A549 (cell line): ENCODE data around the gene DCLK1. TPM values are rescaled to one million over a fixed set of nuclear protein-coding genes. Genes with fewer than 3 reads are reported as not detected.

Experiments used
- ATAC-seq, 2 experiments: fragments of 200-7000 bp in 1 of 2; fragments of >200 bp in 1 of 2; cut with Nextera tagmentation in 1 of 2; cut with Tn5 transposase in 1 of 2; 3 replicates each; pipeline versions ENCODE4 v1.8.0 to v1.9.1; 2018 to 2020; ENCODE audit warnings: mild to moderate bottlenecking in 1 of 2, moderate library complexity in 1 of 2
- CTCF ChIA-PET: fragments of 300-600 bp; sonication (Branson Sonifier 250); formaldehyde crosslinking; extraction: SDS; loops from one replicate; lab custom pipeline; 2021; ENCODE audit warnings: antibody characterized with exemption, inconsistent platforms; lab: Yijun Ruan, JAX
- POLR2A ChIA-PET: fragments of 350-600 bp; formaldehyde crosslinking; extraction: SDS; loops from one replicate; lab custom pipeline; 2021; ENCODE audit warnings: antibody characterized with exemption, inconsistent platforms; lab: Yijun Ruan, JAX
- DNase-seq, 2 experiments: peaks; one replicate each; pipeline versions ENCODE4 v3.0.0 to v3.0.0-alpha.2; 2011 to 2016; ENCODE audit warnings: low read depth in 1 of 2, low spot score in 1 of 2
- FAIRE-seq: peaks from 2 replicates; lab custom pipeline; 2011; peaks lifted over from hg19 to GRCh38; lab: Jason Lieb, UNC
- H3K27ac ChIP-seq, 2 experiments: fragments of >200 bp; sonication (Bioruptor Twin); formaldehyde crosslinking; 3 replicates each; pipeline ENCODE4 v1.5.1; 2016 to 2017
- H3K4me1 ChIP-seq: fragments of >200 bp; sonication (Bioruptor Twin); formaldehyde crosslinking; 3 replicates; pipeline ENCODE4 v1.6.1; 2016
- H3K4me2 ChIP-seq: fragments of >200 bp; sonication (Bioruptor Twin); formaldehyde crosslinking; 3 replicates; pipeline ENCODE4 v1.6.1; 2016
- H3K4me3 ChIP-seq: fragments of >200 bp; sonication (Bioruptor Twin); formaldehyde crosslinking; 3 replicates; pipeline ENCODE4 v1.5.1; 2016
- H3K9me3 ChIP-seq: fragments of >200 bp; sonication (Bioruptor Twin); formaldehyde crosslinking; 3 replicates; pipeline ENCODE4 v1.6.1; 2016
- BCL3 ChIP-seq: fragments of >200 bp; sonication (Bioruptor Twin); formaldehyde crosslinking; IDR thresholded peaks from 3 replicates; pipeline ENCODE4 v1.6.1; 2016
- BHLHE40 ChIP-seq: IDR thresholded peaks from 2 replicates; pipeline ENCODE4 v1.6.1; 2012; ENCODE audit warnings: low read depth, low read length, inconsistent platforms
- CEBPB ChIP-seq, 2 experiments: fragments of >200 bp in 1 of 2; sonication (Bioruptor Twin) in 1 of 2; formaldehyde crosslinking in 1 of 2; IDR thresholded peaks; 2 replicates each; pipeline ENCODE4 v1.6.1; 2012 to 2016
- ELK1 ChIP-seq: fragments of 150-350 bp; IDR thresholded peaks from 2 replicates; pipeline ENCODE4 v1.6.1; 2014; ENCODE audit warnings: low read depth, mild to moderate bottlenecking, low read length
- ESRRA ChIP-seq: fragments of 150-350 bp; IDR thresholded peaks from 2 replicates; pipeline ENCODE4 v1.6.1; 2014; ENCODE audit warnings: mild to moderate bottlenecking, low read length, borderline replicate concordance
- FOSB ChIP-seq: fragments of 250-450 bp; sonication (Bioruptor Pico); IDR thresholded peaks from 2 replicates; pipeline ENCODE4 v1.5.0; 2020; ENCODE audit warnings: mild to moderate bottlenecking, moderate library complexity
- FOXS1 ChIP-seq: fragments of 250-450 bp; sonication (Bioruptor Pico); IDR thresholded peaks from 2 replicates; pipeline ENCODE4 v1.5.0; 2020; ENCODE audit warnings: mild to moderate bottlenecking, moderate library complexity
- HES2 ChIP-seq: fragments of >200 bp; sonication (Bioruptor Twin); formaldehyde crosslinking; IDR thresholded peaks from 2 replicates; pipeline ENCODE4 v1.6.1; 2016
- KDM5A ChIP-seq: fragments of 200-600 bp; sonication (generic); IDR thresholded peaks from 2 replicates; pipeline ENCODE4 v1.6.1; 2016; ENCODE audit warnings: antibody characterized with exemption, mild to moderate bottlenecking
- MAFK ChIP-seq: fragments of 450-650 bp; IDR thresholded peaks from 2 replicates; pipeline ENCODE4 v1.6.1; 2014; ENCODE audit not compliant: partially characterized antibody
- MAZ ChIP-seq: fragments of 150-350 bp; IDR thresholded peaks from 2 replicates; pipeline ENCODE4 v1.6.1; 2014; ENCODE audit warnings: antibody characterized with exemption, low read depth, low read length, borderline replicate concordance
- MYC ChIP-seq: IDR thresholded peaks from 2 replicates; pipeline ENCODE4 v1.6.1; 2012; ENCODE audit warnings: mild to moderate bottlenecking, inconsistent platforms, low read length, improper control_type of control experiment, borderline replicate concordance
- NFE2L2 ChIP-seq: fragments of 150-350 bp; conservative IDR thresholded peaks from 2 replicates; pipeline ENCODE4 v1.6.1; 2014; ENCODE audit warnings: low read length
- NPAS2 ChIP-seq: fragments of 250-450 bp; sonication (Bioruptor Pico); IDR thresholded peaks from 2 replicates; pipeline ENCODE4 v1.8.0; 2022; ENCODE audit warnings: mild to moderate bottlenecking, moderate library complexity, borderline replicate concordance
- NR3C1 ChIP-seq: fragments of >200 bp; sonication (Bioruptor Twin); formaldehyde crosslinking; IDR thresholded peaks from 3 replicates; pipeline ENCODE4 v1.6.1; 2017
- POLR2A ChIP-seq: IDR thresholded peaks from 2 replicates; pipeline ENCODE4 v1.6.1; 2012; ENCODE audit warnings: mild to moderate bottlenecking, low read length
- POLR2AphosphoS2 ChIP-seq: conservative IDR thresholded peaks from 2 replicates; pipeline ENCODE4 v1.6.1; 2012; ENCODE audit warnings: low read length, improper control_type of control experiment, inconsistent platforms
- RARB ChIP-seq: fragments of 250-450 bp; sonication (Bioruptor Pico); IDR thresholded peaks from 2 replicates; pipeline ENCODE4 v1.8.0; 2021; ENCODE audit warnings: mild to moderate bottlenecking, moderate library complexity
- SMC3 ChIP-seq: fragments of >200 bp; sonication (Bioruptor Twin); formaldehyde crosslinking; IDR thresholded peaks from 3 replicates; pipeline ENCODE4 v1.6.1; 2018; ENCODE audit warnings: inconsistent platforms
- SREBF2 ChIP-seq: fragments of 450-650 bp; IDR thresholded peaks from 2 replicates; pipeline ENCODE4 v1.6.1; 2014; ENCODE audit warnings: mild to moderate bottlenecking, moderate library complexity
- TFCP2L1 ChIP-seq: fragments of 250-450 bp; sonication (Bioruptor Pico); IDR thresholded peaks from 2 replicates; pipeline ENCODE4 v1.5.0; 2021; ENCODE audit warnings: mild to moderate bottlenecking
- ZNF302 ChIP-seq: fragments of 250-450 bp; sonication (Bioruptor Pico); IDR thresholded peaks from 2 replicates; pipeline ENCODE4 v1.9.0; 2021; ENCODE audit warnings: inconsistent platforms, mild to moderate bottlenecking, moderate library complexity
- WGBS: methylation state at CpG from one replicate; pipeline ENCODE4 v1.1.6; 2017; ENCODE audit errors: missing lambda C conversion rate; 5-methylcytosine and 5-hydroxymethylcytosine counted together
- polyA plus RNA-seq, 4 experiments: library from polyadenylated mRNA; depleted of rRNA in 3 of 4; stranded (reverse); fragments of >200 nt; fragmentation: RNase III in 1 of 4; extraction: RNeasy Plus Mini Kit Qiagen cat#74134 plus additional on column Dnase treatment in 1 of 4; gene quantifications; 2 replicates in 3 of 4; 3 replicates in 1 of 4; pipeline ENCODE4 v1.2.3, GENCODE V29; 2011 to 2017

Gene DCLK1
- polyA plus RNA-seq, 2 of the 4 experiments (the other 2 are of a cell fraction), result 0.13 to 0.21 TPM

- Histone ChIP-seq H3K4me3 (no peak overlapping the region), H3K4me1 (no peaks in the 10 kb centered on the region), H3K27ac (no peak overlapping the region), H3K4me2 (no peak overlapping the region), H3K9me3 (no peaks in the 10 kb centered on the region)
- 16% methylated on average over 6 of the region's 6 CpGs for WGBS
- TF ChIP-seq BHLHE40 (no peak), SREBF2 (no peak), CEBPB (IDR thresholded peaks at IDR 0.05) (no peak), KDM5A (no peak), MAZ (no peak), NFE2L2 (no peak), FOSB (CRISPR knock-in tag) (no peak), ELK1 (no peak)
- no peak for ATAC-seq
- DNase-seq, result no peak
- FAIRE-seq, result no peak
- ChIA-PET CTCF (interaction anchor here (0.7 to 1.5 kb wide), 2 partner anchors 17 to 281 kb away, joined by 4 read pairs; no protein-coding TSS in a partner anchor), POLR2A (no interaction called here)
Measured at GRCh38 chr13:35994131-35994966, 136.8 kb downstream of the DCLK1 start.

- Histone ChIP-seq H3K4me3 (no peak overlapping the region), H3K4me2 (no peak overlapping the region), H3K4me1 (no peaks in the 10 kb centered on the region), H3K9me3 (no peaks in the 10 kb centered on the region), H3K27ac (no peak overlapping the region)
- TF ChIP-seq RARB (CRISPR knock-in tag) (no peak), BCL3 (no peak)
- FAIRE-seq (no peak), ATAC-seq (no peak), DNase-seq (no peak)
- POLR2A ChIA-PET, result no interaction called here
- CTCF ChIA-PET, result interaction anchor here (0.7 to 1.5 kb wide), 2 partner anchors 16 to 282 kb away, joined by 4 read pairs; no protein-coding TSS in a partner anchor
- 0% methylated on average over 1 of the region's 1 CpG for WGBS
Measured at GRCh38 chr13:35993686-35994085, 137.5 kb downstream of the DCLK1 start.

GRCh38 chr13:35992964-35993363, 138.2 kb downstream of the DCLK1 start:
- no peak overlapping the region for H3K27ac ChIP-seq
- POLR2A ChIA-PET, result no interaction called here

More at GRCh38 chr13:35992964-35993363, 138.2 kb downstream of the DCLK1 start:
- Histone ChIP-seq H3K4me2 (no peak overlapping the region), H3K9me3 (no peaks in the 10 kb centered on the region), H3K4me3 (no peak overlapping the region), H3K4me1 (no peaks in the 10 kb centered on the region)
- TF ChIP-seq BCL3, result no peak
- no peak for TF ChIP-seq SREBF2
- no peak for TF ChIP-seq MYC
- TF ChIP-seq FOSB (CRISPR knock-in tag), result no peak
- no peak for TF ChIP-seq NPAS2 (CRISPR knock-in tag)
- TF ChIP-seq SMC3, result no peak
- TF ChIP-seq NR3C1, result no peak
- no peak for TF ChIP-seq POLR2AphosphoS2
- TF ChIP-seq ZNF302 (CRISPR knock-in tag), result no peak
- no peak for TF ChIP-seq ELK1
- no peak for TF ChIP-seq BHLHE40
- TF ChIP-seq ESRRA, result no peak
- TF ChIP-seq HES2, result no peak
- TF ChIP-seq TFCP2L1 (CRISPR knock-in tag), result no peak
- no peak for TF ChIP-seq POLR2A
- TF ChIP-seq FOXS1 (CRISPR knock-in tag), result no peak
- TF ChIP-seq MAFK, result no peak
- no peak for TF ChIP-seq KDM5A
- no peak for DNase-seq
- WGBS, result 3% methylated on average over 4 of the region's 4 CpGs
- no peak for FAIRE-seq
- CTCF ChIA-PET, result interaction anchor here (1.2 kb wide), 1 partner anchor 14 kb away, joined by 4 read pairs; no protein-coding TSS in a partner anchor
- no peak for ATAC-seq
